NT2/D1 (cell line): ENCODE data around the gene CABP2.

Experiments
- SUZ12 ChIP-seq: IDR thresholded peaks from 2 replicates; pipeline ENCODE4 v1.6.1; 2011; ENCODE audit not compliant: insufficient read length, insufficient read depth; ENCODE audit errors: extremely low read depth
- YY1 ChIP-seq: IDR thresholded peaks from 2 replicates; pipeline ENCODE4 v1.6.1; 2011; ENCODE audit not compliant: insufficient read length, insufficient read depth
- ZNF274 ChIP-seq: IDR thresholded peaks from 2 replicates; pipeline ENCODE4 v1.6.1; 2011; ENCODE audit warnings: mild to moderate bottlenecking, low read depth, low read length

DNA sequence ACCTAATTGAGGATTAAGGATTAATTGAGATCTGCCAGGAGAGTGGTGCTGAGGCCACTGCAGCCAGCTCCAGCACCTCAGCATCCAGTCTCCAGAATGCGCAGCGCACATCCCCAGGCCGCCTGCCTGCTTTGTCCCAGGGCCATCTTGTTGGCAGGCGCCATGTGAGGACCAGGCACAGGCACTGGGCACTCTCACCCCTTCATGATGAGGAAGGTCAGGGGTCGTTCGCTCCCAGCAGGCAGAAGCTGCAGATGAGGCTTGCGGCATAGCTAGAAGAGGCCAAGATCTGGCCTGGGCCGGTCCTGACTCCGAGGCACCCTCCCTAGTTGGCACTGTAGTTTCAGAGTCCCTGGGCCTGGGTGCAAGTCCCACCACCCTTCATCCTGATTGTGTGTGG, 6.4 kb downstream of the CABP2 start:
- no peak for TF ChIP-seq ZNF274
- no peak for TF ChIP-seq SUZ12
- no peak for TF ChIP-seq YY1
